Stomach (tissue), 4 donors: ENCODE data around the gene PRRT3.

Source experiments
- EP300 ChIP-seq: sonication (generic); formaldehyde crosslinking; IDR thresholded peaks from one replicate; pipeline ENCODE4 v1.6.1; 2017; ENCODE audit warnings: antibody characterized with exemption
- POLR2A ChIP-seq, 4 donors: fragments of 450-650 bp; IDR thresholded peaks; one replicate each; pipeline ENCODE4 v1.6.1; 2016; ENCODE audit warnings: antibody characterized with exemption in 4 of 4, control low read depth in 2 of 4, mild to moderate bottlenecking in 1 of 4, moderate library complexity in 1 of 4

DNA sequence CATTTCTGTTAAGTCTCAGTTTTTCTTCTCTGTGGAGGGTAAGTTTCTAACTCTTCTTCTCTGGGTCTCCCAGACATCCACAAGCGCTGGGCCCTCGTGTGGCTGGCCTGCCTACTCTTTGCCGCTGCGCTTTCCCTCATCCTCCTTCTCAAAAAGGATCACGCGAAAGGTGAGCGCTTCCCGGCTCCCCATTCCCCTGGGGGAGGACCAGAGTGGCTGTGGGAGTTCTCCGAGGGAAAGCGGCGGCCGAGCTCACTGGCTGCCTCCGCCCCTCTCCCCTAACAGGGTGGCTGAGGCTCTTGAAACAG, 19.7 kb downstream of the PRRT3 start:
- TF ChIP-seq POLR2A (IDR thresholded peaks at IDR 0.05) (no peak), EP300 (no peak)
